ENCODE results near the gene ANKS1A.
"Not testable (repeated sequence)": the region's sequence is repeated elsewhere in the genome, so short reads cannot be mapped to it uniquely, and the experiment has no call there.

ANKS1A gene

DNA sequence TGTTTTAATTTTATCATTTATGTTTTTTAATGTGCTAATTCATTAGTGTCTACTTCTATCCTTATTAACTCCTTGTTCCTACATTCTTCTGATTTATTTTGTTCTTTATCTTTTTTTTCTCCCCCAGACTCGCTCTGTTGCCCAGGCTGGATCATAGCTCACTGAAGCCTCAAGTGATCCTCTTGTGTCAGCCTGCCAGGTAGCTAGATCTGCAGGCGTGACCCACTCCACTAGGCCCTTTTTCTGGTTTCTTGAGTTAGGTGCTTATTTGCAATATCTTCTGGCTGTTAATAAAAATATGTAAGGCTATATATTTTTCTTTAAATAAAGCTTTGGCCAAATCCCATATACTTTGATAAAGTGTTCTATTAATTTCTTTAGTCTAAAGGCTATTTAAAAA lies 4.1 kb upstream of the ANKS1A start:
- DNase-seq: no peak

DNA sequence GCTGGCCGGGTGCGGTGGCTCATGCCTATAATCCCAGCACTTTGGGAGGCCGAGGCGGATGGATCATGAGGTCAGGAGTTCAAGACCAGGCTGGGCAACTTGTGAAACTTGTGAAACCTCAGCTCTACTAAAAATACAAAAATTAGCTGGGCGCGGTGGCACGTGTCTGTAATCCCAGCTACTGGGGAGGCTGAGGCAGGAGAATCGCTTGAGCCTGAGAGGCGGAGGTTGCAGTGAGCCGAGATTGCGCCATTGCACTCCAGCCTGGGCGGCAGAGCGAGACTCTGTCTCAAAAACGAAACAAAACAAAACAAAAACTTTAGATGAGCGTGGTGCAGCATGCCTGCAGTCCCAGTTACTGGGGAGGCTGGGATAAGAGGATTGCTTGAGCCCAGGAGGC lies 3.2 kb upstream of the ANKS1A start:
- DNase-seq: not testable (repeated sequence)

- peak; percentile 93 for DNase-seq
Observed at GRCh38 chr6:34887753-34888513, 1.1 kb upstream of the ANKS1A start, which contains the start of gene TAF11. Gene TAF11, minus strand, starts transcription at chr6:34888042. Its CDS starts 85 bp downstream, at chr6:34887957.

DNA sequence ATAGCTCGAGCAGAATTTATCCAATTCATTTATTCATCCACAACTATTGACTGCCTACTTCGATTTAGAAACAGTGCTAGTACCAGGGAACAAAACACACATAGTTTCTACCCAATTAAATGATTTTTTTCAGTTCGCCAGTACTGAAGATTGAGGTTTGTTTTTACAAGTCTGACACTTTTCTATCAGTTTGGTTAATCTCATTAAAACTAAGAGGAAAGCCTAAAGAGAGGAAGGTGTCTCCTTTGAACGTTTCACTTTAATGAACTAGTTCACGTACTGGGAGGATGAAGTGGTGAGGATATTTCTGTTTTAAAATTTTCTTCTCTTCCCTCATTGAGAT lies 570 bp upstream of the ANKS1A start:
- no peak for DNase-seq

DNA sequence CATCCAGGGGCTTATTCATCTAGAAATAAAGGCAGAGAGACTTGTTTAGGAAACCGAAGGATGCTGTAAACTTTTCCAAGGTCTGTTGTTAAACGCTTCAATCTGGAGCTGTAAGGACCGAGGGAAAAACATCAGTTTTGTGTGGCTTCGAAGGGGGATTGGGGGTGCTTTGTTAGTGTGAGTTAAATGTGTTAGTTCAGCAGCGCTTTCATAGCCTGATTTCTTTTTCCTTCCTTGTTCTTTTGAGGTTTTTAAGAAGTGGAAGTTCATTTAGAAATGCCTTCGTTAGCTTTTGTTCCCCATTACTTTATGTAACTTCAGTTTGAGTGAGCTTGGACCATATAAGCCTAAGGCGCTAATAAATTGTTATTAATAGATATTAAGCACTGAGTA lies 1.5 kb downstream of the ANKS1A start:
- DNase-seq: no peak

DNA sequence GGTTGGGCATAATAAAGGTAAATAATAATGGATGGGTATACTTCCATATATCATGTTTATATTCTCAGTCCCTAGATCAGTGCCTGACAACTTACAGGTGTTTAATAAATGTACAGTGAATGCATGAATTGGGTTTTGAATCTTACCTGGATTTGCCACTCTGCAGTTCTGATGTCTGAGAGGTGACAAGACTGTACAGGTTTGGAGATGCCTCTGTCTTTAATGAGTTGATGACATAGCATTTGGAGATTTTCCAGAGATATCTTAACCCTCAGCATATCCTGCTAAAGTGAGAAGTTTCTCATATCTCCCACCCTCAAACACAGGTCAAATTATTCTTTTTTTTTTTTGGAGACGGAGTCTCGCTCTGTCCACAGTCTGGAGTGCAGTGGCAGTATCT lies 2.2 kb downstream of the ANKS1A start:
- no peak for DNase-seq

DNA sequence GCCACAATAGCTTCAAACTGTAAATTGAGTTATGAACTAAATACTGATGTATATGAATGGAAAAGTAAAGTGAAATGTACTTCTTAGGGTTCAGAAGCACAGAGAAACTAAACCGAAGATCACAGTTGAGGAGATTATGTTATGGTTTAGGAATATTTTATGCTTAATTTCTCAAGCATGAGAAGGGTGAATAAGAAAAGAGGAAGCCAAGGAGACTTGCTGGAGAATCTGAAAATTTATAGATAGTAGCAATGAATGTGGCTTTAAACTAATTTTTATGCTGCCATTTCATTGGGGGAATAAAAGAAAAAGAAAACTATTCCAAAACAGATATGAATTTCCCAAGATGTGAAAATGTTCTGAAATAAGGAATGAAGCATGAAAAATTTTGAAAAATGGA lies 5.6 kb downstream of the ANKS1A start:
- DNase-seq: no peak

DNA sequence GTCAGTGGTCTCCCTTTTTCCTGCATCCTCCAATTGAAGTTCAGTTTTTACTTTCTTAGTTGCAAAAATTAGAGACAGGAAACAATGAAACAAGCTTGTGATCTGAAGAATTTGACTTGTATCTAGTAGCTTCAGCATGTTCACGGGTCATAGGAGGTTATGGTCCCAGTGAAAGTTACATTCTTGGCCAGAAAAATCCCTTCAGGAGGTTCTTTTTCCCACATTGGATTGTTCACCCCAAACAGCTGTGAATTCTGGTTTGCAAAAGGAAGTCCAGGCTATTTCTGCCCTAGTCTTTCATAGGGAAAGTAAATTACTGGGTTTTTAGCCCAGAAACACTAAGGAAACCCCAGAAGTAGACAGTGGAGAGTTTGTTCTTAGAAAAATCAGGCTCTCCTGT lies 8.1 kb downstream of the ANKS1A start:
- DNase-seq: no peak

GRCh38 chr6:34897716-34898115 lies 8.7 kb downstream of the ANKS1A start:
- no peak for DNase-seq

DNA sequence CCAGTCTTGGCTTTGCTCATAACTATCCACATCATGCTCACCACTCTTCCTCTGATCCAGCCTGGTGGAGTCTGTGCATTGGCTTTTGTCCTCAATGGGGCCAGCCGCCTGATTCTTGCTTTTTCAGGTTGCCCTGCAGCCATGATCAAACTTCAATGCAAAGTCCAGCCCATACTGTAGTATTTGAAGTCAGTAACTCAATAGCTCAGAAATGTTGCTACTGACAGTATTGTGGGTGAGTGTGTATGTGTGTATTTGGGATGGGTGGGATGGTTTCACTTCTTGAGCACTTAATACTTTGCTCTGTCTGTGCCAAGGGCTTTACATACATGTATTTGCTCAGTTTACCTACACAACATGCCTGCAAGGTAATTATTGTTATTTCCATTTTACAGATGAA lies 10.7 kb downstream of the ANKS1A start:
- DNase-seq: not testable (repeated sequence)

- no peak for DNase-seq
Observed at GRCh38 chr6:34900321-34901031, 11.4 kb downstream of the ANKS1A start.

- DNase-seq: no peak
Observed at GRCh38 chr6:34901930-34902329, 12.9 kb downstream of the ANKS1A start.

GRCh38 chr6:34904990-34905613 lies 16.0 kb downstream of the ANKS1A start:
- no peak for DNase-seq

GRCh38 chr6:34906826-34907225 lies 17.8 kb downstream of the ANKS1A start:
- no peak for DNase-seq

- no peak for DNase-seq
Observed at GRCh38 chr6:34908194-34908593, 19.1 kb downstream of the ANKS1A start.

- no peak for DNase-seq
Observed at GRCh38 chr6:34909320-34909883, 20.3 kb downstream of the ANKS1A start.

- no peak for DNase-seq
Observed at GRCh38 chr6:34911822-34912221, 22.8 kb downstream of the ANKS1A start.

DNA sequence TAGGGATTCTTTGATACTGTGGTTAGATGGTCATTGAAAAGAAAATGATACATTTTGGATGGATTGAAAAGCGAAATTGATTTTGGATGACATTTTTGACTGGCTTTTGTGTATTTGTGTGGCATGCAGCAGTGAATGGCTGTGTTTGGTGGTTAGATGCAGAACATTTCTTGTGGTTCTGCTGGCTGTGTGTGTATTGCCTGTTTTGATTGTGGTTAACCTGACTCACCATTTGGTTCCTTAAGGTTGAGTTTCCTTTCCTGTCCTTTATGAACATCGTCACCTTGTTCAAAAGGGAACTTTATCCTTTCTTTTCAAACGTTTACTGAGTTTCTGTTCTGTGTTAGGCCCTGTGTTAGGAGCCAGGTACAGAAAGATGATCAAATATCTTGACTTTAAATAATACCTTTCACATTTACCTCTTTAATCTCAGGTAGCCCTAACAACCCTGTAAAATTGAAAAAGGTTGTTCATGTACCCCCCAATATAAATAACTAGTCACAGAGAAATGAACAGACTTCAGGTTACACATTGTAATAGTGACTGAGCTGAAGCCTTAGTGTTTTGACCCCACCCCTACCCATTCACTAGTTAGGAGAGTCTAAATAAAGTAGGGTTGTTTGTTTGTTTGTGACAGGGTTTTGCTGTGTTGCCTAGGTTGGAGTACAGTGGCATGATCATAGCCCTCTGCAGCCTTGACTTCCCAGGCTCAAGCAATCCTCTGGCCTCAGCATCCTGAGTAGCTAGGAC lies 23.8 kb downstream of the ANKS1A start:
- DNase-seq: no peak

GRCh38 chr6:34914358-34914757 lies 25.3 kb downstream of the ANKS1A start:
- DNase-seq: no peak

- DNase-seq: no peak
Observed at GRCh38 chr6:34916348-34916967, 27.4 kb downstream of the ANKS1A start.

DNA sequence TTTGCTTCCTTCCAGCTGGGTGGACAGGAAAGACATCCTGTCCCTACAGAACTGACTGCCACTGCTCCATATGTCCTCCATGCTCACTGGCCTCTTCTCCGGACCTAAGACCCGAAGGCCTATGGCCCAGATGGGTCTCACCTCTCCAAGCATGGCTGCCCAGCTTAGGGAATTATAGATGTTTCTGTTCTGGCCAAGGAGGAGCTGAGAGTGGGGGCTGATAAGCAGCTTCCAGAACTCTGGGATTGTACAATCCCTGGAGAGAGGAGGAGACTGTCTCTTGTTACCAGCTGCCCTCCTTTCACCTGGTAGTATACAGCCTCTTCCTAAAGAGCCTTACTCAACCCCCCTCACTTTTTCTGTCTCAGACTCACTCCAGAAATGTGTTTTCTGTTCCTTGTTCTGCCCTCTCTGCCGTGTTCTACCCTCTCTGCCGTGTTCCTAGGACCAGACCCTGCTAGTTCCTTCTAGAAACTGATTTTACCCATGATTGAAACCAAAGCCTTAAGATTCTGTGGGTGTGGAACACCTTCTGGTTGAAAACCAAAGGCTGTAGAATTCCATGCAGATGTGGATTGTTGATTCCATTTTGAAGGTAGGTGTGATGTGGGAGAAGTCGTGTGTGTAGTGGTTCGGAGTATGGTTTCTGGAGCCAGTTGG lies 28.7 kb downstream of the ANKS1A start:
- no peak for DNase-seq

DNA sequence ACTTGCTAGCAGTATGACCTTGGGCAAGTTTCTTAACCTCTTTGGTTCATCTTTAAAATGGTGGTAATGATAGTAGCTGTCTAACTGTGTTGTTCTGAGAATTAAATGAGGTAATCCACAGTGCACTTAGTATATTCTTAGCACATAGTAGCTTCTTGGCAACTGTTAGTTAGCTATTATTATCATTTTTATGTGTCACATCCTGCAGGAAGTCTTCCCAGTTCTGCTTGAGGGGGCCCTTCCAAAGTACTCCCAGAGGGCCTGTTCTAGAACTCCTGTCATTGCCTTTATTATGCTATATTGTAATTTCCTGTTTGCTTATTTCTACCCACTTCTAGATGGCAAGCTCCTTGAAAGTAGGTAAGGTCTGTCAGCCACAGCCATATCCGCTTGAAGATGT lies 30.6 kb downstream of the ANKS1A start:
- no peak for DNase-seq
